ENCODE results near the gene CUL4A.

GRCh38 chr13:113178070-113178895 lies 31.1 kb upstream of the CUL4A start:
- TF ChIP-seq CTCF (conservative IDR thresholded peaks at IDR 0.05; ENCODE audit: low read length) = no peak
- no peak for TF ChIP-seq EZH2phosphoT487 (IDR thresholded peaks at IDR 0.05; ENCODE audit: borderline replicate concordance)
